Islet of Langerhans (tissue), 1 donor: Measurements from ENCODE around the gene GIPC1.
"Not testable (repeated sequence)": the region's sequence is repeated elsewhere in the genome, so short reads cannot be mapped to it uniquely, and the experiment has no call there.

Source experiments
- FAIRE-seq: peaks from one replicate; lab custom pipeline; 2011; peaks lifted over from hg19 to GRCh38; lab: Jason Lieb, UNC

Gene GIPC1

DNA sequence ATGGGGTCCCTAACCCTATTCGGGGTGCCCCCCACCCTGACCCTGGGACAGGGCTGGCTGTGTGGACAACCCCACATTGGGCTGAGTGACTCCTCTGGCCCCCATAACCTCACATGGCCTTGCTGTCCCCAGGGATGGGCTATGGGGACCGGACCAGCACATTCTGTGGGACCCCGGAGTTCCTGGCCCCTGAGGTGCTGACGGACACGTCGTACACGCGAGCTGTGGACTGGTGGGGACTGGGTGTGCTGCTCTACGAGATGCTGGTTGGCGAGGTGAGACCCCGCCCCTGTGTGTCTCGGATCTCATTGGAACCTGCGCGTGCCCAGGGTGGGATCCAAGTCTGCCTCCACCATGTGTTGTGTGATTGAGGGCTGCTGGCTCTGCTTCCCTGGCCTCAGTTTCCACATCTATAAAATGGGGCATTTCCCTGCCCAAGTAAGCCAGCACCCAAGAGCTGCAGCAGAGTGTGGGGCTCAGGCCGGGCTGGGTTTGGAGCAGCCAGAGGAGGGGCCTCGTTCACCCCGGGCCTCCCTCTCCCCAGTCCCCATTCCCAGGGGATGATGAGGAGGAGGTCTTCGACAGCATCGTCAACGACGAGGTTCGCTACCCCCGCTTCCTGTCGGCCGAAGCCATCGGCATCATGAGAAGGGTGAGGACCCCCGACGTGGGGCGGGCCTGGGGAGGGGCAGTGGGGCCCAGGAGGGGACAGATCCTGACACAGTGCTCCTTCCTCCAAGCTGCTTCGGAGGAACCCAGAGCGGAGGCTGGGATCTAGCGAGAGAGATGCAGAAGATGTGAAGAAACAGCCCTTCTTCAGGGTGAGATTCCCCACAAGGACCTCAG is 25.7 kb downstream of the GIPC1 start:
- no peak for FAIRE-seq

GRCh38 chr19:14467816-14468215 is 28.1 kb downstream of the GIPC1 start:
- no peak for FAIRE-seq

- FAIRE-seq: no peak
These were observed 28.5 kb downstream of the GIPC1 start for GRCh38 chr19:14467391-14467790.

DNA sequence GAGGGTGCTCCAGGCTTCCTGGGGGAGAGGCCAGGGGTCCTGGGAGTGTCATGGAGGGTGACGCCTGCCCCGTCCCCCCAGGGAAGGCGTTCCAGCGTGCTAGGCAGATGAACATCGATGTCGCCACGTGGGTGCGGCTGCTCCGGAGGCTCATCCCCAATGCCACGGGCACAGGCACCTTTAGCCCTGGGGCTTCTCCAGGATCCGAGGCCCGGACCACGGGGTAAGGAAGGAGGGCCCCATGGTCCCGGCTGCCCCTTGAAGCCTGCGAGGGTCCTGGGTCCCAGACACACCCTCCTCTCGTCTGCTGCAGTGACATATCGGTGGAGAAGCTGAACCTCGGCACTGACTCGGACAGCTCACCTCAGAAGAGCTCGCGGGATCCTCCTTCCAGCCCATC is 32.2 kb downstream of the GIPC1 start:
- FAIRE-seq: no peak

- not testable (repeated sequence) for FAIRE-seq
These were observed 33.5 kb downstream of the GIPC1 start for GRCh38 chr19:14462401-14462800.

- no peak for FAIRE-seq
These were observed 35.0 kb downstream of the GIPC1 start for GRCh38 chr19:14460935-14461334.

GRCh38 chr19:14459703-14460102 is 36.2 kb downstream of the GIPC1 start:
- no peak for FAIRE-seq

DNA sequence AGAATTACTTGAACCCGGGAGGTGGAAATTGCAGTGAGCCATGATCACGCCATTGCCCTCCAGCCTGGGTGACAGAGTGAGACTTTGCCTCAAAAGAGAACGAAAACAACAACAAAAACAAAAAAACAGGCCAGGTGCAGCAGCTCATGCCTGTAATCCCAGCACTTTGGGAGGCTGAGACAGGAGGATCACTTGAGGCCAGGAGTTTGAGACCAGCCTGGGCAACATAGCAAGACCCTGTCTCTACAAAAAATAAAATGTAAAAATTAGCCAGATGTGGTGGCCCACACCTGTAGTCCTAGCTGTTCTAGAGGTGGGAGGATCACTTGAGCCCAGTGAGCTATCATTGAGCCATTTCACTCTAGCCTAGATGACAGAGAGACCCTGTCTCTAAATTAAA is 43.6 kb downstream of the GIPC1 start:
- FAIRE-seq: not testable (repeated sequence)

DNA sequence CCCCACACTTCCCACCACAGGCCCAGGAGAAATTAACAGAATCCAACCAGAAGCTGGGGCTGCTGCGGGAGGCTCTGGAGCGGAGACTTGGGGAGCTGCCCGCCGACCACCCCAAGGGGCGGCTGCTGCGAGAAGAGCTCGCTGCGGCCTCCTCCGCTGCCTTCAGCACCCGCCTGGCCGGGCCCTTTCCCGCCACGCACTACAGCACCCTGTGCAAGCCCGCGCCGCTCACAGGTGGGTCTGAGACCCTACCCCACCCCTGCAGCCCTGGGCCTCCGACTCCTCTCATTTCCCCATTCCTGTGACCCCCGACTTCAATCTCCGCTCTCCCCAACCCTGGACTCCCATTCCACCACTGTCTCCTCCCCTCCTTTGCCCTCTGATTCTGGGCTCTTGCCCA is 45.1 kb downstream of the GIPC1 start:
- no peak for FAIRE-seq

- FAIRE-seq: no peak
These were observed 45.6 kb downstream of the GIPC1 start for GRCh38 chr19:14450168-14450874.

- no peak for FAIRE-seq
These were observed 46.6 kb downstream of the GIPC1 start for GRCh38 chr19:14449321-14449720.

DNA sequence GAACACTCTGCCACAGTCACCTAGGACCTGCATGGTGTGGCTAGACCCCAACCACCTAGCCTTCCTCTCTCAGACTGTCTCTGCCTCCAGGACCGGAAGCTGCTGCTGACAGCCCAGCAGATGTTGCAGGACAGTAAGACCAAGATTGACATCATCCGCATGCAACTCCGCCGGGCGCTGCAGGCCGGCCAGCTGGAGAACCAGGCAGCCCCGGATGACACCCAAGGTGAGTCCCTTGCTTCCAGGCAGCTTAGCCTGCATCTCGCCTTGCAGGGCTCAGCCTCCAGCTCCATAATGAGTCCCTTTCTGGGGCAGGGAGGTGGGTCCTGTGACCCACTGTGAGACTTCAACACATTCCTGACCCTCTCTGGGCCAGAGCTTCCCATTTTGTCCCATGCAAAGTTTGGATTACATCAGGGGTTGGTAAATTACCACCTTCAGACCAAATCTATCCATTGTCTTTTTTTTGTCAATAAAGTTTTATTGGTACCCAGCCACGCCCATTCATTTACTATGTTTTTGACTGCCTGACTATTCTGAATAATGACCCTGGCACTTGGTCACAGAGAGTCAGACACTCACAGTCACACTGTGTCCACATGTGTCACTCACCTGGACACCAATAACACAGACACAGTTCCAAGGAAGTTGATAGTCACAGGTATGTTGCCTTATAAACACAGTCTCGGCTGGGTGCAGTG is 49.4 kb downstream of the GIPC1 start:
- FAIRE-seq: no peak

DNA sequence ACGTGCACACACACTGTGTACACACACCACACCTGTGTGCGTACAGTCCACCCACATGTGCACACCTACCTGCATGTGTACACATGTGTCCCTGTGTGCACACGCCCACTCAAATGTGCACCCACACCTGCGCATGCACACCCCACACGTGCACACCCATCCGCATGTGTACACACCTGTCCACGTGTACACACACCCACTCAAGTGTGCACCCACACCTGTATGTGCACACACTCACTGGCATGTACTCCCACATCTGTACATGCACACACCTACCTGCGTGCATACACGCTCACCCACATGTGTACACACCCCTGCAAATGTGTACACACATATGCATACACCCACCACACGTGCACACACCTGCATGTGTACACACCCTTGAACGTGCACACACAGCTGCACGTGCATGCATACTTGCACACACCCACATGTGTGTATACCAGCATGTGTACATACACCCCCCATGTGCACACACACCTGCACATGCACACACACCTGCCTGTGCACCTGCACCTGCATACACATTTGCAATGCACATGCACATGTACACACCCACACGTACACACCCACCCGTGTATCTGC is 52.2 kb downstream of the GIPC1 start:
- FAIRE-seq: no peak

DNA sequence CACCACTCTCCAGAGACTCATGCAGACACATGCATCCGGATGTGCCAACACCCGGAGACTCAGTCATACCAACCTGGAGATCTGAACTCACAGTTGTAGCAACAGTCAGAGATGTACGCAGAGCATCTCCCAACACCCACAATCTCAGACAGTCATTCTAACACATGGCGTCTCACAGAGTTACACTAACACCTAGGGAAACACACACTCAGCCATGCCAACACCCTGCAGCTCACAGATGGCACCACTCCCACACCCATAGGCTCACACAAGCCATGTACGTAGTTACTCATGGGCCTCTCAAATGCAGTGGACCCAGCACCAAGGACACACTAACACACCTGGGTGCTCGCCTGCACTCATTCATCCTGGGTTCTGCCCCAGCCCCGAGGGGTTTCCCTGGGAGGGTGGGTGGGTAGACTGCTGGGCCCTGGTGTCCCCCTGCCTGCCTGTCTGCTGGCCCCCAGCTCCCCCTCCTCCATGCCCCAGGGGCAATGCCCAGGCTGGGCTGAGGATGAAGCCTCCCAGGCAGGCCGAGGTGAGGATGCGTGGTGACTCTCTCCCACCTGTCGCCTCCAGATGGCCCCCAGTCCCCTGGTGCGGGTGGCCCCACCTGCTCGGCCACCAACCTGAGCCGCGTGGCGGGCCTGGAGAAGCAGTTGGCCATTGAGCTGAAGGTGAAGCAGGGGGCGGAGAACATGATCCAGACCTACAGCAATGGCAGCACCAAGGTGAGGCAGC is 52.9 kb downstream of the GIPC1 start:
- no peak for FAIRE-seq

DNA sequence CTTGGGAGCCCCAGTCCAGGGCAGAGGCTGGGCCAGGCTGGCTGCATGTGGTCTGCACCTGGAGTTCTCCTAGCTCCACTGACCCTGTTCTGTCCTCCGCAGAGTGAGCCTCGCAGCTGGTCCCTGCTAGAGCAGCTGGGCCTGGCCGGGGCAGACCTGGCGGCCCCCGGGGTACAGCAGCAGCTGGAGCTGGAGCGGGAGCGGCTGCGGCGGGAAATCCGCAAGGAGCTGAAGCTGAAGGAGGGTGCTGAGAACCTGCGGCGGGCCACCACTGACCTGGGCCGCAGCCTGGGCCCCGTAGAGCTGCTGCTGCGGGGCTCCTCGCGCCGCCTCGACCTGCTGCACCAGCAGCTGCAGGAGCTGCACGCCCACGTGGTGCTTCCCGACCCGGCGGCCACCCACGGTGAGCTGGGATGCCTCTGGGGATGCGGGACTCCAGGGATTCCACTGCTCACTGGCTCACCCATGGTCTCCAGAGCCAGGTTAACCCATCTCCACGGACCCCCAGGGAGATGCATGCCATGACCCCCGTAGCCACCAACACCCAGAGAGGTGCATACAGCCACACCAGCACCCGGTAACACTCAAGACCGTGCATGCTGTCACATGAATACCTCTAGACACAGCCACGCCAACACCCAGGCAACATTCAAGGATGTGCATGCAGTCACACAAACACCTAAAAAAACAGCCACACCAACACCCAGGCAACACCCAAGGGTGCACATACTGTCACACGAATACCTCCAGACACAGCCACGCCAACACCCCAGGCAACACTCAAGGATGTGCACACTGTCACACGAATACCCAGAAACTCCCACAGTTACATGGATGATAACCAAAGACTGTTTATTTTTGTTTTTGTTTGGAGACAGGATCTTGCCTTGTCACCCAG is 54.6 kb downstream of the GIPC1 start:
- no peak for FAIRE-seq

DNA sequence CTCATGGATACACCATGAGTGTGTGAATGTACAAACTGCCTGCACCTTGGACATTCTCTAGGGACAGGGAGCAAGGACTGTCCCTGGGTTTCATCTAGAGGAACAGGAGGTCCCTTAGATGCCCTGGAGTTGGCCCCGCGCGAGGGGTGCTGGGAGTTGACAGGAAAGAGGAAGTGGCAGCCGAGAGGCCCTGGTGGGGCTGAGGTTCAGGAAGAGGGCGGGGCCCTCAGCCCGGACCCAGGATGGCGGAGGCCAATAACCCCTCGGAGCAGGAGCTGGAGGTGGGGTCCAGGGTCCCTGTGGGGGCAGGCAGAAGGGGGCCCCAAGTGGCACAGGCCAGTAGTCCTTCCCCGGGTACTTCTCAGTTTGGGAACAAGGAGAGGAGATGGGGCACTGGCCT is 55.9 kb downstream of the GIPC1 start:
- FAIRE-seq: no peak

DNA sequence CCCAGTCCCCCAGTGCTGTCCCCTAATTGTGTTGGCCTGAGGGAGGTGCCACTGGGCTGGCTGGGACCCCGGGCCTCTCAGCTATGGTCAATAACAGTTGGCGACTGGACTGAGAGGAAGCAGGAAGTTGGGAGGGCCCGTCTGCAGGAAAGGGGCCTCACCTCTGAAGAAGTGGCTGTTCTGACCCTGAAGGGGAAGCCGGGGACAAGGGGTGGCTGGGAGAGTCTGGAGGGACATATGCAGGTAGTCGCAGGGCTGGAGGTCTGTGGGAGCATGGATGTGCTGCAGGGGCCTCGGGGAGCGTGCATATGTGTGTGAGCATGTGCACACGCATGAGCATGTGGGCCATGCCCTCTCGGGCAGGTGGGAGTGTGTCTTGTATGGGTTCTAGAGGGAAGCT is 56.9 kb downstream of the GIPC1 start:
- no peak for FAIRE-seq

- no peak for FAIRE-seq
These were observed 58.3 kb downstream of the GIPC1 start for GRCh38 chr19:14437578-14438140.

- no peak for FAIRE-seq
These were observed 60.4 kb downstream of the GIPC1 start for GRCh38 chr19:14435320-14436050.
